ENCODE data around the gene SWSAP1.

DNA sequence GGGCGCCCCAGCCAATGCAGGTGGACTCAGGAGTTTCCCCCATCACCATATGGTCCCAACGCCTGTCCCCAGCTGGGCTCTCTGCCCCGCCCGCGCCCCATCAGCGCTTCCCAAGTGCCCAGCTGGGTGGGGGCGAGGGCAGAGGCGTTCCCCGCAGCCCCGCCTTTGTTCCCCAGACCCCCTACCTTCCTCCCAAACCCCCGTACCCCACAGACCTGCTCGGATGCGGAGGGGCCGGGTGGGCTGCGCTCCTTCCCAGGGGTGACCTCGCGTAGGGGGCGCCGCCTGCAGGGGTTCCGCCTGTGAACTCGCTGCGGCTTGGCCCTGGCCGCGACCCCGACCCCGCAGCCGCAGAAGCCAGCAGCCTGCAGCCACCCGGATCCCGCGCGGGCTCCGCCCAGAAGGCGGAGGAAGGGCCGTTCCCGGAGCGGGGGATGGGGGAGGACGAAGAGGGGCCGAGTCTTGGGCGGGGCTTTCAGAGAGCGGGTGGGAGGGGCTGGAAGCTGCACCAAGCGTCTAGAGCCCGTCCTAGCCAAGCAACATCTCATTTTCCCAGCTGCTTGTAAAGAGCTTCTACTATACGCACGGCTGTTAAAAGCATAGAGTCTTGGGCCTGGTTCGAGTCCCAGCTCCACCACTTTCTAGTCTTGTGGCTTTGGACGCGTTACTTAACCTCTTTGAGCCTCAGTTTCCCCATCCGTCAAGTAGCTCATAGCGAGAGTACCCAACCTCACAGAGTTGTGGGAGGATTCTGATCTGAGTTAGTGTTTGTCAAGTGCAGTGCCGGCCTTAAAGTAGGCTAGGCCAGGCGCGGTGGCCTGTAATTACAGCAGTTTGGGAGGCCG lies 35.0 kb upstream of the SWSAP1 start, which contains the start of gene RAB3D:
- TF ChIP-seq, protein P1, sequence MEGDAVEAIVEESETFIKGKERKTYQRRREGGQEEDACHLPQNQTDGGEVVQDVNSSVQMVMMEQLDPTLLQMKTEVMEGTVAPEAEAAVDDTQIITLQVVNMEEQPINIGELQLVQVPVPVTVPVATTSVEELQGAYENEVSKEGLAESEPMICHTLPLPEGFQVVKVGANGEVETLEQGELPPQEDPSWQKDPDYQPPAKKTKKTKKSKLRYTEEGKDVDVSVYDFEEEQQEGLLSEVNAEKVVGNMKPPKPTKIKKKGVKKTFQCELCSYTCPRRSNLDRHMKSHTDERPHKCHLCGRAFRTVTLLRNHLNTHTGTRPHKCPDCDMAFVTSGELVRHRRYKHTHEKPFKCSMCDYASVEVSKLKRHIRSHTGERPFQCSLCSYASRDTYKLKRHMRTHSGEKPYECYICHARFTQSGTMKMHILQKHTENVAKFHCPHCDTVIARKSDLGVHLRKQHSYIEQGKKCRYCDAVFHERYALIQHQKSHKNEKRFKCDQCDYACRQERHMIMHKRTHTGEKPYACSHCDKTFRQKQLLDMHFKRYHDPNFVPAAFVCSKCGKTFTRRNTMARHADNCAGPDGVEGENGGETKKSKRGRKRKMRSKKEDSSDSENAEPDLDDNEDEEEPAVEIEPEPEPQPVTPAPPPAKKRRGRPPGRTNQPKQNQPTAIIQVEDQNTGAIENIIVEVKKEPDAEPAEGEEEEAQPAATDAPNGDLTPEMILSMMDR (IDR thresholded peaks at IDR 0.05; ENCODE audit: low read length) = no peak
- TF ChIP-seq EZH2 (IDR thresholded peaks at IDR 0.05; ENCODE audit: borderline replicate concordance, low read length) = no peak
